ENCODE measurements around the gene CARD11. TPM values are rescaled to one million over a fixed set of nuclear protein-coding genes. Genes with fewer than 3 reads are reported as not detected.
A peak's percentile ranks its signal among the peaks of the same experiment; 100 is the strongest.

Gene CARD11
- total RNA-seq, 5 donors from 2014 or later (not counting 1 experiment from before 2014, with no cell fraction given) = 105 to 142 (median 132) TPM

DNA sequence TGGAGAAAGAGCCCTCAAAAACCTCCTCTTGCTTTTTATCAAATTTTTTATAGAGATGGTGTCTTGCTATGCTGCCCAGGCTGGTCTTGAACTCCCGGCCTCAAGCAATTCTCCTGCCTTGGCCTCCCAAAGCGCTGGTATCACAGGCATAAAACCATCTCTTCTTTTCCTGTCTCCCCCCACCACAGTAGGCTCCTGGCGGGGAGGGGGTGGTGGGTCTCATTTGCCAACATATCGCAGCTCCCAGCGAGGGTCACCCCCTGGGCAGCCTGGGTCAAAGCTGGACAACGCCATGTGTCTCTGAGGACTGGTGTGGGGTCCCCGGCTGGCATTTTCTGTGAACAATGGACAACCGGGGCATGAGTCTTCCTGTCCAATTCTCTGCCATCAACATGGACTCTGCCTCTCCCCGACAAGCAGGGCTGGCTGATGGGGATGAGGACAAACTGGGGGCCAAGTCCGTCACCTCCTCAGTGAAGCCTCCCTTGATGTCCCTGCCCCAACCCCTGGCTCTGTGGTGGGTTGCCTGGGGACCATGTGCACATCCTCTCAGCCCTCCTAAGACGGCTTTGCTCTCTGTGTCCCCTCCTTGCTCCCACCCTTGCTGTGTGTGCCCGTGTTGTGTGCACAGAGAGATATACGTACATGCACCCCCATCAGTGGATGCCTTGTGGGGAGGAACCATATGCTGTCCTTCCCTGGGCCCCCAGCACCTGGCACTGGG lies 113.2 kb downstream of the CARD11 start:
- 91% methylated on average over 4 of the region's 13 CpGs for WGBS (ENCODE audit: insufficient coverage)
- no peak for DNase-seq

DNA sequence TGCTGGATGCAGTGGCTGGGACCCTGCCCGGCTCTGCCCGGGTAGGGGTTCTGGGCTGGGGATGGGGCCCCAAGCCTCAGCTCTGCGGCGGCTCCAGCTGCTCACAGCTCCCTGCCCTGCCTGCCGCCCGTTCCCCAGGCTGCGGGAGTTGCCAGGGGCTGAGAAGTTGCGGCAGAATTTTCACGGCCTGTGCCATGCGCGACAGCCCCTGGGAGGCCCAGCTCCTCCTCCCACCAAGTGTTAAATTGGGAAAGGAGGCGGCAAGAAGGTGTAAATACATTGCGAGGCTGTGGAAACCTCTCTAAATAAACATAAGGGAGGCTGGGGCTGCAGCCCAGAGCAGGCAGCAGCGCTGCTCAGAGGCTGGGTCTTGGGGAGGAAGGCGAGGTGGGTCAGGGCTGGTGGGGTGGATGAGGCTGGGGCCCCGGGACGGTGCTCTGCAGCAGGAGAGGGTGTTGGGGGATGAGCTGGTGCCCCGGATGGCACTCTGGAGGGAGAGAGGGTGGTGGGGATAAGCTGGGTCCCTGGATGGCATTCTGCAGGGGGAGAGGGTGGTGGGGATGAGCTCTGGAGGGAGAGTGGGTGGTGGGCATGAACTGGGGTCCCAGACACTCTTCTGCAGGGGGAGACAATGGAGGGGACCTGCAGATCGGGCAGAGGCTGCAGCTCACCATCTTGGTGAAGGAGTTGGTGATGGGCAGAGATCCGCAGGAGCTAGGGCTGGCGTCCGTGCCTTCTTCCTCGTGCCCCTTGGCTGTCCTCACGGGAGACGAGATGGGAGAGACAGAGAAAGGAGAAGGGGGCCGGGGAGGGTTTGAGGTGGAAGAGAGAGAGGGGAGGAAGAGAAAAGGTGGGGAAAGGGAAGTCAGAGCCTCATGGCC lies 114.1 kb downstream of the CARD11 start:
- no peaks in the 10 kb centered on the region for H3K9me3 Mint-ChIP-seq
- no peak for ATAC-seq (replicated peaks in 1 of 4)
- Histone ChIP-seq H3K27me3 (replicated peaks in 1 of 2; ENCODE audit: control insufficient read depth in 2 of 2, extremely low read depth in 1 of 2, insufficient read depth in 2 of 2, low read length in 1 of 2) (no peaks in the 10 kb centered on the region), H3K4me1 (ENCODE audit: control insufficient read depth in 1 of 2, extremely low read depth in 1 of 2, insufficient read depth in 2 of 2, low read length in 2 of 2) (no peaks in the 10 kb centered on the region), H3K36me3 (ENCODE audit: control insufficient read depth in 2 of 2, extremely low read depth in 1 of 2, insufficient read depth in 1 of 2, low read length in 1 of 2) (peaks cover 25 to 85% of the 10 kb centered on the region in 2 donors), H3K4me3 (ENCODE audit: control insufficient read depth in 1 of 2, extremely low read depth in 1 of 2, low read length in 1 of 2) (no peak overlapping the region), H3K27ac (ENCODE audit: low read length) (no peak overlapping the region), H3K9me3 (no peaks in the 10 kb centered on the region)
- 92% methylated on average over 18 of the region's 26 CpGs for WGBS (ENCODE audit: insufficient coverage)
- ChIA-PET POLR2A (interaction anchor here in 1 of 2 donors (0.8 kb wide), 1 partner anchor 120 kb away, joined by 3 read pairs; no protein-coding TSS in a partner anchor), CTCF (no interaction called here)
- H3K27ac Mint-ChIP-seq = no peak overlapping the region
- H3K4me1 Mint-ChIP-seq = no peaks in the 10 kb centered on the region
- no peak for DNase-seq
- H3K4me3 Mint-ChIP-seq = no peak overlapping the region
- no peaks in the 10 kb centered on the region for H3K27me3 Mint-ChIP-seq
- H3K36me3 Mint-ChIP-seq = peaks cover 39% of the 10 kb centered on the region

More for the DNA sequence above, 113.2 kb downstream of the CARD11 start:
- ChIA-PET CTCF (no interaction called here), POLR2A (no interaction called here)
- Mint-ChIP-seq H3K9me3 (no peaks in the 10 kb centered on the region), H3K27me3 (no peaks in the 10 kb centered on the region), H3K4me3 (no peak overlapping the region), H3K4me1 (no peaks in the 10 kb centered on the region), H3K36me3 (peaks cover 40% of the 10 kb centered on the region), H3K27ac (peak overlapping the region in 1 of 2 donors; percentile 28)
- H3K27me3 ChIP-seq (replicated peaks in 1 of 2; ENCODE audit: control insufficient read depth in 2 of 2, extremely low read depth in 1 of 2, insufficient read depth in 2 of 2, low read length in 1 of 2) = no peaks in the 10 kb centered on the region
- H3K9me3 ChIP-seq = no peaks in the 10 kb centered on the region
- ATAC-seq (replicated peaks in 1 of 4) = no peak
- H3K27ac ChIP-seq (ENCODE audit: low read length) = no peak overlapping the region
- H3K4me3 ChIP-seq (ENCODE audit: control insufficient read depth in 1 of 2, extremely low read depth in 1 of 2, low read length in 1 of 2) = no peak overlapping the region
- H3K36me3 ChIP-seq (ENCODE audit: control insufficient read depth in 2 of 2, extremely low read depth in 1 of 2, insufficient read depth in 1 of 2, low read length in 1 of 2) = peaks cover 23 to 86% of the 10 kb centered on the region in 2 donors
- no peaks in the 10 kb centered on the region for H3K4me1 ChIP-seq (ENCODE audit: control insufficient read depth in 1 of 2, extremely low read depth in 1 of 2, insufficient read depth in 2 of 2, low read length in 2 of 2)

DNA sequence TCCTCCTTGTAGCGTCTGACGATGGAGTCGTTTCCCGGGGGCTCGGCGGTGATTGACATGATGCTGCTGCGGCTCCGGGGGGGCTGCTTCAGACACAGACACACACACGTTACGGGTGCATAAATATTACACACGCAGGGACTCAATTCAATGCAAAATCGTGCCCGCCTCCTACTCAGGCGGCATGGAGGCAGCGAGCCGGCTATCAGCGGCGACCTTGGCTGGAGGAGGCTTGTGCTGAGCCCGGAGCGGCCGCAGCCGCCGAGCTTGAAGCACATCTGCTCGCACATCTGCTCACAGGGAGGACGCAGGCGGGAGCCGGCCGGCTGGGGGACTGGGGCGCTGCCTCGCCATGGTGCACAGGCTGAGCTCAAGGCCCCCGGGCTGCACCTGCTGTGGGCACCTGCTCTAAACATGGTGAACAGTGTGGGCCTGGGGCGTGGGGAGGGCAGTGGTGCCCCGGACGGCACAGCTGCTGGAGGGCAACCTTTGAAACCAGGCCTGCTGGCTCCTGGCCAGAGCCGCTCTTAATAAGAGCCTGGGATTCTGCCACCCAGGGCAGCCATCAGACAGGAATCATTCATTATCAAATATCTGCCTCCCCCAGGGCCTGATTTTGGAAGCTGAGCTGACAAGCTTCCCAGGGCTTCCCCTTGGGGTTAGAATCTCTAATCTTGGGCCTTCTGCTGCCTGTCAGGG lies 114.9 kb downstream of the CARD11 start:
- H3K4me1 Mint-ChIP-seq = no peaks in the 10 kb centered on the region
- Histone ChIP-seq H3K27me3 (replicated peaks in 1 of 2; ENCODE audit: control insufficient read depth in 2 of 2, extremely low read depth in 1 of 2, insufficient read depth in 2 of 2, low read length in 1 of 2) (no peaks in the 10 kb centered on the region), H3K36me3 (ENCODE audit: control insufficient read depth in 2 of 2, extremely low read depth in 1 of 2, insufficient read depth in 1 of 2, low read length in 1 of 2) (peaks cover 21 to 85% of the 10 kb centered on the region in 2 donors), H3K4me1 (ENCODE audit: control insufficient read depth in 1 of 2, extremely low read depth in 1 of 2, insufficient read depth in 2 of 2, low read length in 2 of 2) (no peaks in the 10 kb centered on the region), H3K27ac (ENCODE audit: low read length) (no peak overlapping the region), H3K4me3 (ENCODE audit: control insufficient read depth in 1 of 2, extremely low read depth in 1 of 2, low read length in 1 of 2) (no peak overlapping the region), H3K9me3 (no peaks in the 10 kb centered on the region)
- 97% methylated on average over 32 of the region's 35 CpGs for WGBS (ENCODE audit: insufficient coverage)
- DNase-seq = no peak
- H3K9me3 Mint-ChIP-seq = no peaks in the 10 kb centered on the region
- H3K4me3 Mint-ChIP-seq = no peak overlapping the region
- H3K36me3 Mint-ChIP-seq = peaks cover 34% of the 10 kb centered on the region
- no peaks in the 10 kb centered on the region for H3K27me3 Mint-ChIP-seq
- ChIA-PET POLR2A (no interaction called here), CTCF (interaction anchor here in 1 of 2 donors (0.5 kb wide), 1 partner anchor 11 kb away, joined by 3 read pairs; no protein-coding TSS in a partner anchor)
- no peak for ATAC-seq (replicated peaks in 1 of 4)
- H3K27ac Mint-ChIP-seq = no peak overlapping the region

DNA sequence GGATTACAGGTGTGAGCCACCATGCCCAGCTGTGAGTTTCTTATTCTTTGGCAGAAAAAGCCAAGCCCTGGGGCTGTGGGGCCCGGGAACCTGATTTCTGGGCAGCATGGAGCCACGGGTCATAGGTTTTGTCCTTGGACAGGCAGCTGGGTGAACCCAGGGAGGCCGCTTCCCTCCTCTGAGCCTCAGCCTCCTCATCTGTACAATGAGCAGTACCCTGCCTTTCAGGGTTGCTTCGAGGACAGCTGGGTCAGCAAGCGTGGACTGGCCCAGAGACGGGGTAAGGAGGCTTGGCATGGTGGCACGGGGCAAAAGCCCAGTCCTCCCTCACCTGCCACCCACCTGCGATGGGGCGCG lies 115.4 kb downstream of the CARD11 start:
- Histone ChIP-seq H3K27ac (ENCODE audit: low read length) (no peak overlapping the region), H3K4me1 (ENCODE audit: control insufficient read depth in 1 of 2, extremely low read depth in 1 of 2, insufficient read depth in 2 of 2, low read length in 2 of 2) (no peaks in the 10 kb centered on the region), H3K4me3 (ENCODE audit: control insufficient read depth in 1 of 2, extremely low read depth in 1 of 2, low read length in 1 of 2) (no peak overlapping the region), H3K27me3 (replicated peaks in 1 of 2; ENCODE audit: control insufficient read depth in 2 of 2, extremely low read depth in 1 of 2, insufficient read depth in 2 of 2, low read length in 1 of 2) (no peaks in the 10 kb centered on the region), H3K36me3 (ENCODE audit: control insufficient read depth in 2 of 2, extremely low read depth in 1 of 2, insufficient read depth in 1 of 2, low read length in 1 of 2) (peaks cover 21 to 89% of the 10 kb centered on the region in 2 donors), H3K9me3 (no peaks in the 10 kb centered on the region)
- DNase-seq = no peak
- no peak for ATAC-seq (replicated peaks in 1 of 4)
- WGBS (ENCODE audit: insufficient coverage) = 94% methylated on average over 4 of the region's 10 CpGs
- CTCF ChIA-PET = interaction anchor here (0.5 to 0.7 kb wide), 3 partner anchors 12 to 965 kb away, joined by 3 to 6 read pairs (median 5); no protein-coding TSS in a partner anchor
- H3K4me1 Mint-ChIP-seq = no peaks in the 10 kb centered on the region
- no peaks in the 10 kb centered on the region for H3K9me3 Mint-ChIP-seq
- H3K4me3 Mint-ChIP-seq = no peak overlapping the region
- no peaks in the 10 kb centered on the region for H3K27me3 Mint-ChIP-seq
- H3K36me3 Mint-ChIP-seq = peaks cover 31% of the 10 kb centered on the region
- POLR2A ChIA-PET = no interaction called here
- no peak overlapping the region for H3K27ac Mint-ChIP-seq

DNA sequence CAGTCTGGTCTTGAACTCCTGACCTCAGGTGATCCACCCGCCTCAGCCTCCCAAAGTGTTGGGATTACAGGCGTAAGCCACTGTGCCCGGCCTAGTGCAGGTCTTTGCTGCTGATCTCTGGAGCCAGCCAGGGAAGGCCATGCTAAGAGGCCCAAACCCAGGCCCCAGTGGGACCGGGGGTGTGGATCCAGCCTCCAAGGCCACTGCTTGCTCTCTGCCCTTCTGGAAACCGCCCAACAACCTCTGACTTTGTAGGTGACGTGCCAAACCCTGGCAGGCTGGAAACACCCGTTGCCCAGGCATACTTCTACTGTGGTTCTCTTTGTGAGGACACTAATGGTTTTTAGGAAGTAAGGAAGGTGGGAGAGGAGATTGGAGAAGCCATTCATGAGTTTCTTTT lies 116.1 kb downstream of the CARD11 start:
- peaks cover 15 to 90% of the 10 kb centered on the region in 2 donors for H3K36me3 ChIP-seq (ENCODE audit: control insufficient read depth in 2 of 2, extremely low read depth in 1 of 2, insufficient read depth in 1 of 2, low read length in 1 of 2)
- peaks cover 32% of the 10 kb centered on the region for H3K36me3 Mint-ChIP-seq
- no peak for ATAC-seq (replicated peaks in 1 of 4)
- H3K27me3 ChIP-seq (replicated peaks in 1 of 2; ENCODE audit: control insufficient read depth in 2 of 2, extremely low read depth in 1 of 2, insufficient read depth in 2 of 2, low read length in 1 of 2) = no peaks in the 10 kb centered on the region
- no peaks in the 10 kb centered on the region for H3K4me1 ChIP-seq (ENCODE audit: control insufficient read depth in 1 of 2, extremely low read depth in 1 of 2, insufficient read depth in 2 of 2, low read length in 2 of 2)
- H3K27ac Mint-ChIP-seq = no peak overlapping the region
- no peak overlapping the region for H3K27ac ChIP-seq (ENCODE audit: low read length)
- H3K4me3 Mint-ChIP-seq = no peak overlapping the region
- POLR2A ChIA-PET = no interaction called here
- H3K9me3 ChIP-seq = no peaks in the 10 kb centered on the region
- WGBS (ENCODE audit: insufficient coverage) = 94% methylated on average over 7 of the region's 7 CpGs
- H3K9me3 Mint-ChIP-seq = no peaks in the 10 kb centered on the region
- no peaks in the 10 kb centered on the region for H3K27me3 Mint-ChIP-seq
- DNase-seq = no peak
- CTCF ChIA-PET = interaction anchor here in 1 of 2 donors (0.7 kb wide), 2 partner anchors 12 to 965 kb away, joined by 5 to 6 read pairs; no protein-coding TSS in a partner anchor
- no peak overlapping the region for H3K4me3 ChIP-seq (ENCODE audit: control insufficient read depth in 1 of 2, extremely low read depth in 1 of 2, low read length in 1 of 2)
- no peaks in the 10 kb centered on the region for H3K4me1 Mint-ChIP-seq

DNA sequence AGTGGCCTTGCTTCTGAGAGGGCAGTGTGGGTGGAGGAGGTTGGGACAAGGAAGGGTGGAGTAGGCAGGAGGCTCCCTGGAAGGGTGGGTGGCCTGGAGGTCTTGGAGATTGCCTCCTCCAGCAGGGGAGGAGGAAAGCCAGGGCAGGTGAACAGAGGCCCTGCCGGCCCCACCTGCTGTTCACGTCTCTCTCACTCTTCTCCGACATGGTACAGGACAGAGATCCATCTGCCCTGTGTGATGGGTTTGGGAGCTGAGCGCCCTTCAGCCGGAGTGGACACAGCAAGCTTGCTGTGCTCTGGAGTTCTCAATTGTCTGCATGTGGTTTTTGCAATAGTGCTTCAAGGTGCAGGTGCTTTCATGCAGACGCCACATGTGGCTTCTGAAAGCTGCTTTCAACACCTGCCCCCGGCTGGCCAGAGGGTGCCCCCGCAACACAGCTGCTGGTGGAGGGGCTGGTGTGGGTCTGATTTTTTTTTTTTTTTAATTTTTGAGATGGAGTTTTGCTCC lies 116.7 kb downstream of the CARD11 start:
- Histone ChIP-seq H3K27me3 (replicated peaks in 1 of 2; ENCODE audit: control insufficient read depth in 2 of 2, extremely low read depth in 1 of 2, insufficient read depth in 2 of 2, low read length in 1 of 2) (no peaks in the 10 kb centered on the region), H3K9me3 (no peaks in the 10 kb centered on the region), H3K4me1 (ENCODE audit: control insufficient read depth in 1 of 2, extremely low read depth in 1 of 2, insufficient read depth in 2 of 2, low read length in 2 of 2) (no peaks in the 10 kb centered on the region), H3K36me3 (ENCODE audit: control insufficient read depth in 2 of 2, extremely low read depth in 1 of 2, insufficient read depth in 1 of 2, low read length in 1 of 2) (peaks cover 19 to 90% of the 10 kb centered on the region in 2 donors), H3K27ac (ENCODE audit: low read length) (no peak overlapping the region), H3K4me3 (ENCODE audit: control insufficient read depth in 1 of 2, extremely low read depth in 1 of 2, low read length in 1 of 2) (no peak overlapping the region)
- WGBS (ENCODE audit: insufficient coverage) = 94% methylated on average over 8 of the region's 8 CpGs
- no peak overlapping the region for H3K4me3 Mint-ChIP-seq
- ATAC-seq (replicated peaks in 1 of 4) (no peak), DNase-seq (no peak)
- no peaks in the 10 kb centered on the region for H3K4me1 Mint-ChIP-seq
- POLR2A ChIA-PET = no interaction called here
- peaks cover 31% of the 10 kb centered on the region for H3K36me3 Mint-ChIP-seq
- H3K27me3 Mint-ChIP-seq = no peaks in the 10 kb centered on the region
- H3K9me3 Mint-ChIP-seq = no peaks in the 10 kb centered on the region
- H3K27ac Mint-ChIP-seq = peak overlapping the region in 1 of 2 donors; percentile 28
- CTCF ChIA-PET = no interaction called here

Measured in T-cell (primary cell).